CD14-positive monocyte (primary cell): Measurements from ENCODE around the gene GRID2. TPM values are rescaled to one million over a fixed set of nuclear protein-coding genes. Genes with fewer than 3 reads are reported as not detected.

Experiments used
- DNase-seq, 3 donors: peaks; one replicate each; pipeline ENCODE4 v3.0.0-alpha.2; 2011 to 2022
- H2AFZ ChIP-seq: 2 replicates; pipeline ENCODE4 v1.6.0; 2012; ENCODE audit warnings: mild to moderate bottlenecking, low read depth, low read length, inconsistent platforms; ENCODE audit not compliant: insufficient read depth, poor library complexity, severe bottlenecking
- H3K27ac ChIP-seq, 2 donors: 1 replicate in 1 of 2; 2 replicates in 1 of 2; pipeline ENCODE4 v1.5.1; 2012 to 2013; ENCODE audit warnings: low read length in 2 of 2, control low read depth in 1 of 2, inconsistent platforms in 1 of 2, low read depth in 1 of 2, mild to moderate bottlenecking in 1 of 2
- H3K27me3 ChIP-seq, 2 donors: one replicate each; pipeline versions ENCODE4 v1.6.0 to v1.6.1; 2011 to 2013; ENCODE audit warnings: low read length in 2 of 2; ENCODE audit not compliant: control insufficient read depth in 2 of 2, insufficient read depth in 2 of 2
- H3K36me3 ChIP-seq, 2 donors: replicated peaks in 1 of 2; 1 replicate in 1 of 2; 2 replicates in 1 of 2; pipeline versions ENCODE4 v1.5.1 to v1.6.1; 2012 to 2013; ENCODE audit warnings: low read length in 2 of 2, control low read depth in 1 of 2, inconsistent platforms in 1 of 2, mild to moderate bottlenecking in 1 of 2; ENCODE audit not compliant: insufficient read depth in 2 of 2, control insufficient read depth in 1 of 2
- H3K4me1 ChIP-seq, 2 donors: 1 replicate in 1 of 2; 2 replicates in 1 of 2; pipeline versions ENCODE4 v1.5.1 to v1.6.1; 2012 to 2013; ENCODE audit warnings: low read length in 2 of 2, control low read depth in 1 of 2, inconsistent platforms in 1 of 2, mild to moderate bottlenecking in 1 of 2, moderate library complexity in 1 of 2; ENCODE audit not compliant: insufficient read depth in 2 of 2, control insufficient read depth in 1 of 2
- H3K4me2 ChIP-seq: replicated peaks from 2 replicates; pipeline ENCODE3; 2012; ENCODE audit warnings: low read length, moderate library complexity, mild to moderate bottlenecking; ENCODE audit not compliant: poor library complexity, severe bottlenecking; ENCODE audit errors: extremely low read depth
- H3K4me3 ChIP-seq, 3 experiments: fragments of 200-600 bp in 1 of 3; sonication (generic) in 1 of 3; replicated peaks in 1 of 3; 1 replicate in 2 of 3; 2 replicates in 1 of 3; pipeline ENCODE4 v1.5.1; 2011 to 2013; ENCODE audit warnings: low read length in 3 of 3, mild to moderate bottlenecking in 3 of 3, control low read depth in 2 of 3, low read depth in 2 of 3, inconsistent platforms in 1 of 3, moderate library complexity in 1 of 3
- H3K79me2 ChIP-seq: 2 replicates; pipeline ENCODE4 v1.6.0; 2012; ENCODE audit warnings: mild to moderate bottlenecking, control low read depth, inconsistent platforms, low read length, moderate library complexity; ENCODE audit not compliant: insufficient read depth
- H3K9ac ChIP-seq: 2 replicates; pipeline ENCODE4 v1.6.0; 2017; ENCODE audit warnings: low read length, mild to moderate bottlenecking; ENCODE audit not compliant: insufficient read depth, poor library complexity, severe bottlenecking
- H3K9me3 ChIP-seq, 2 donors: replicated peaks in 1 of 2; 1 replicate in 1 of 2; 2 replicates in 1 of 2; pipeline versions ENCODE4 v1.5.1 to v1.6.1; 2012 to 2013; ENCODE audit warnings: low read length in 2 of 2, control low read depth in 1 of 2; ENCODE audit not compliant: control insufficient read depth in 1 of 2, insufficient read depth in 1 of 2
- H4K20me1 ChIP-seq: 2 replicates; pipeline ENCODE4 v1.6.0; 2012; ENCODE audit warnings: mild to moderate bottlenecking, low read length, control low read depth, moderate library complexity; ENCODE audit not compliant: insufficient read depth
- H3K27ac Mint-ChIP-seq, 7 donors: one replicate each; pipeline ENCODE4 v1.8.0; 2020; ENCODE audit warnings: mild to moderate bottlenecking in 7 of 7, mixed read lengths in 7 of 7, moderate library complexity in 6 of 7, inconsistent platforms in 2 of 7
- H3K27me3 Mint-ChIP-seq, 3 donors: one replicate each; pipeline ENCODE4 v1.8.0; 2021 to 2022; ENCODE audit warnings: low read depth in 3 of 3, mild to moderate bottlenecking in 3 of 3, mixed read lengths in 3 of 3, moderate library complexity in 3 of 3, inconsistent platforms in 1 of 3
- H3K36me3 Mint-ChIP-seq, 2 donors: one replicate each; pipeline ENCODE4 v1.8.0; 2020; ENCODE audit warnings: mixed read lengths in 2 of 2, inconsistent platforms in 1 of 2, mild to moderate bottlenecking in 1 of 2
- H3K4me1 Mint-ChIP-seq: one replicate; pipeline ENCODE4 v1.8.0; 2020; ENCODE audit warnings: mild to moderate bottlenecking, mixed read lengths
- H3K4me3 Mint-ChIP-seq, 2 donors: one replicate each; pipeline ENCODE4 v1.8.0; 2020; ENCODE audit warnings: mild to moderate bottlenecking in 2 of 2, mixed read lengths in 2 of 2, moderate library complexity in 1 of 2
- H3K9me3 Mint-ChIP-seq, 7 donors: one replicate each; pipeline ENCODE4 v1.8.0; 2020 to 2022; ENCODE audit warnings: mixed read lengths in 7 of 7, mild to moderate bottlenecking in 6 of 7, moderate library complexity in 6 of 7, inconsistent platforms in 2 of 7
- CTCF ChIP-seq: fragments of 200-600 bp; IDR thresholded peaks from one replicate; pipeline ENCODE4 v1.8.0; 2022; ENCODE audit warnings: antibody characterized with exemption, mild to moderate bottlenecking
- WGBS: methylation state at CpG from one replicate; pipeline ENCODE4 v1.1.5; 2013; ENCODE audit warnings: missing lambda C conversion rate; ENCODE audit not compliant: insufficient coverage; 5-methylcytosine and 5-hydroxymethylcytosine counted together
- intact Hi-C, 2 donors: fragments of 100-400 bp; cut with micrococcal nuclease; formaldehyde crosslinking; loops; one replicate each; pipeline versions ENCODE4 v1.15.0 to v1.15.1; 2023
- polyA plus RNA-seq, 3 donors: library from polyadenylated mRNA; depleted of rRNA in 1 of 3; unstranded in 2 of 3; stranded (reverse) in 1 of 3; fragments of 300-500 nt in 2 of 3; fragments of >200 nt in 1 of 3; fragmentation: Illumina TruSeq in 2 of 3; gene quantifications; 1 replicate in 2 of 3; 2 replicates in 1 of 3; pipeline ENCODE4 v1.2.3, GENCODE V29; 2012 to 2021

GRID2 gene
- polyA plus RNA-seq, 3 donors, result not detected

- Histone ChIP-seq H3K4me3 (no peak overlapping the region), H3K36me3 (no peaks in the 10 kb centered on the region), H3K9me3 (no peaks in the 10 kb centered on the region), H3K4me2 (no peak overlapping the region), H4K20me1 (no peaks in the 10 kb centered on the region), H3K27me3 (no peaks in the 10 kb centered on the region), H3K79me2 (no peaks in the 10 kb centered on the region), H3K27ac (no peak overlapping the region), H3K9ac (no peak overlapping the region), H3K4me1 (no peaks in the 10 kb centered on the region), H2AFZ (no peak overlapping the region)
- intact Hi-C loops, result no loop called here
- no peak for DNase-seq
- no peak for TF ChIP-seq CTCF
- no peaks in the 10 kb centered on the region for H3K36me3 Mint-ChIP-seq
- H3K27me3 Mint-ChIP-seq, result peaks cover 0 to 3% (median 0%) of the 10 kb centered on the region in 3 donors
- H3K4me1 Mint-ChIP-seq, result no peaks in the 10 kb centered on the region
- H3K4me3 Mint-ChIP-seq, result no peak overlapping the region
- H3K9me3 Mint-ChIP-seq, result no peaks in the 10 kb centered on the region
- H3K27ac Mint-ChIP-seq, result no peak overlapping the region
- 90% methylated on average over 2 of the region's 3 CpGs for WGBS
These were observed 1445.6 kb downstream of the GRID2 start for GRCh38 chr4:93749292-93749761.

GRCh38 chr4:93751411-93751810 is 1447.6 kb downstream of the GRID2 start:
- DNase-seq, result no peak
- Histone ChIP-seq H3K27ac (no peak overlapping the region), H3K36me3 (no peaks in the 10 kb centered on the region), H4K20me1 (no peaks in the 10 kb centered on the region), H3K4me3 (no peak overlapping the region), H3K27me3 (no peaks in the 10 kb centered on the region), H3K4me1 (no peaks in the 10 kb centered on the region), H3K4me2 (no peak overlapping the region), H3K79me2 (no peaks in the 10 kb centered on the region), H2AFZ (no peak overlapping the region), H3K9me3 (no peaks in the 10 kb centered on the region), H3K9ac (no peak overlapping the region)
- intact Hi-C loops, result no loop called here
- no peaks in the 10 kb centered on the region for H3K4me1 Mint-ChIP-seq
- H3K27me3 Mint-ChIP-seq, result peaks cover 0 to 2% (median 0%) of the 10 kb centered on the region in 3 donors
- no peaks in the 10 kb centered on the region for H3K9me3 Mint-ChIP-seq
- TF ChIP-seq CTCF, result no peak
- H3K4me3 Mint-ChIP-seq, result no peak overlapping the region
- WGBS, result no CpG with 5 or more reads among the region's 3 CpGs
- no peaks in the 10 kb centered on the region for H3K36me3 Mint-ChIP-seq
- H3K27ac Mint-ChIP-seq, result no peak overlapping the region
